Measurements from ENCODE around the gene MXD1.

- no peak for TF ChIP-seq CTCF (IDR thresholded peaks at IDR 0.05)
- no peak for TF ChIP-seq POLR2AphosphoS5 (IDR thresholded peaks at IDR 0.05)
- TF ChIP-seq POLR2A (IDR thresholded peaks at IDR 0.05): peak; percentile 99
These were observed at the start of gene MXD1 for GRCh38 chr2:69914950-69915945.

All from prostate gland (tissue), 2 donors.